SIG-M5 (cell line): ENCODE results near the gene KLHL8.
"Not testable (repeated sequence)": the region's sequence is repeated elsewhere in the genome, so short reads cannot be mapped to it uniquely, and the experiment has no call there.

ENCODE experiments used
- DNase-seq: peaks from one replicate; lab custom pipeline; 2025; lab: John Stamatoyannopoulos, UW

Gene KLHL8

GRCh38 chr4:87227751-87228151 lies 7.3 kb upstream of the KLHL8 start:
- DNase-seq, result no peak

- no peak for DNase-seq
Measured at GRCh38 chr4:87225936-87226335, 5.5 kb upstream of the KLHL8 start.

- DNase-seq, result no peak
Measured at GRCh38 chr4:87224141-87224923, 3.9 kb upstream of the KLHL8 start.

GRCh38 chr4:87219632-87220093 lies 755 bp downstream of the KLHL8 start:
- no peak for DNase-seq

GRCh38 chr4:87217235-87217763 lies 3.1 kb downstream of the KLHL8 start:
- not testable (repeated sequence) for DNase-seq

- no peak for DNase-seq
Measured at GRCh38 chr4:87216469-87216868, 3.9 kb downstream of the KLHL8 start.

- no peak for DNase-seq
Measured at GRCh38 chr4:87213421-87214075, 6.9 kb downstream of the KLHL8 start.

- no peak for DNase-seq
Measured at GRCh38 chr4:87211249-87211952, 9.0 kb downstream of the KLHL8 start.

- DNase-seq, result peak; percentile 54
Measured at GRCh38 chr4:87209696-87210095, 10.7 kb downstream of the KLHL8 start.

- no peak for DNase-seq
Measured at GRCh38 chr4:87209182-87209581, 11.2 kb downstream of the KLHL8 start.

- no peak for DNase-seq
Measured at GRCh38 chr4:87204559-87204958, 15.9 kb downstream of the KLHL8 start.

GRCh38 chr4:87196927-87197326 lies 23.5 kb downstream of the KLHL8 start:
- no peak for DNase-seq

GRCh38 chr4:87196146-87196545 lies 24.3 kb downstream of the KLHL8 start:
- no peak for DNase-seq

- DNase-seq, result no peak
Measured at GRCh38 chr4:87193958-87194675, 26.3 kb downstream of the KLHL8 start.

GRCh38 chr4:87192145-87192919 lies 28.1 kb downstream of the KLHL8 start:
- no peak for DNase-seq

- no peak for DNase-seq
Measured at GRCh38 chr4:87188932-87189331, 31.5 kb downstream of the KLHL8 start.

- DNase-seq, result no peak
Measured at GRCh38 chr4:87188048-87188447, 32.4 kb downstream of the KLHL8 start.

GRCh38 chr4:87185146-87185870 lies 35.1 kb downstream of the KLHL8 start:
- DNase-seq, result no peak

- no peak for DNase-seq
Measured at GRCh38 chr4:87180767-87181166, 39.7 kb downstream of the KLHL8 start.

GRCh38 chr4:87179751-87180150 lies 40.7 kb downstream of the KLHL8 start:
- no peak for DNase-seq
